ENCODE results near the gene CDK19. TPM values are rescaled to one million over a fixed set of nuclear protein-coding genes. Genes with fewer than 3 reads are reported as not detected.

The CDK19 gene
- total and polyA plus RNA-seq, 2 of the 13 experiments (the other 11 are each of a cell fraction or from before 2014, with no cell fraction given), result 13.4 to 27.0 TPM

DNA sequence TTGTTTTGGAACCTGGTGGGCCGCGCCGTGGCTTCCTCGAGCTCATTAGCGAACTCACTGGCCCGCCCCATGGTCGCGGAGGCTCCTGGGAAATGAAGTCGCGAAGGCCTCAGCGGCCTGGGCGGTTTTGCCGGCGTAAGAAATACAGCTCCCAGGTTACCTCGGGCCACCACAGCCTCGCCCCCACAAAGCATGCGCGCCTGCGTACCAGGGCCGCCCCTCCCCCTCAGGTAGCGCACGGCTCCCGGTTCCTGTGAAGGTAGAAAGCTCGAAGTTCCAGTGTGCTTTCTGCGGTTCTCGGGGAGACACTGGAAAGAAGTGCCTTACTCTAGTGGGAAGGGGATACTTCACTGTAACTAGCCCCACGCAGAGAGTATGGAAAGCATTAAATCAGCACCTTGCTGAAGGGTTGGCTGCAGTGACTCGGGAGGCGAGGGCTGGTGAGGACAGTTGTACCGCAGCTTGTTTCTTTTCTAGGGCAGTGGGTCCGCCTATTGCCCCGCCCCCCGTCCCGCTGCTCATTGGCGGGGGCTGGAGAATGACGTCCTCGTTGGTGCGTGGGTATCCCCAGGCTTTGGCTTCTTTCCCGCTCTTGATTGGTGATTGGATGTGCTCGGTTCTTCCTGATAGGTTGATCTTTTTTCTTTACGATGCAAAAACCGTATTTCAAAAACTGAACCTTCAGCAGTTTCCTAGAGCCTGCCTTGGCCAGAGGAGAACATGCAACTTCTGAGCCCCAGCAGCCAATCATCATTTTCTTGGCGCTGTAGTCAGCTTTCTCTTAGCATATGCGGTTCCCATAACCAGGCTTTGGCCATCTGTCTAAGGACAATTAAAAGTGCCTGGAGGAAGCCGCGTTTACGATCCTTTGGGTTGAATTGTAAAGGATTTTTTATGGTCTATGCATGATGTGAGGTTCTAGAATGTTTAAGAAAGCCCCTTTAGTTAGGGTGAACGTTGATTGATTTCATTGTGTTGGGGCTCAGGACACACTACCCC lies at the start of gene CDK19 (continued):
- TF ChIP-seq, protein P1, sequence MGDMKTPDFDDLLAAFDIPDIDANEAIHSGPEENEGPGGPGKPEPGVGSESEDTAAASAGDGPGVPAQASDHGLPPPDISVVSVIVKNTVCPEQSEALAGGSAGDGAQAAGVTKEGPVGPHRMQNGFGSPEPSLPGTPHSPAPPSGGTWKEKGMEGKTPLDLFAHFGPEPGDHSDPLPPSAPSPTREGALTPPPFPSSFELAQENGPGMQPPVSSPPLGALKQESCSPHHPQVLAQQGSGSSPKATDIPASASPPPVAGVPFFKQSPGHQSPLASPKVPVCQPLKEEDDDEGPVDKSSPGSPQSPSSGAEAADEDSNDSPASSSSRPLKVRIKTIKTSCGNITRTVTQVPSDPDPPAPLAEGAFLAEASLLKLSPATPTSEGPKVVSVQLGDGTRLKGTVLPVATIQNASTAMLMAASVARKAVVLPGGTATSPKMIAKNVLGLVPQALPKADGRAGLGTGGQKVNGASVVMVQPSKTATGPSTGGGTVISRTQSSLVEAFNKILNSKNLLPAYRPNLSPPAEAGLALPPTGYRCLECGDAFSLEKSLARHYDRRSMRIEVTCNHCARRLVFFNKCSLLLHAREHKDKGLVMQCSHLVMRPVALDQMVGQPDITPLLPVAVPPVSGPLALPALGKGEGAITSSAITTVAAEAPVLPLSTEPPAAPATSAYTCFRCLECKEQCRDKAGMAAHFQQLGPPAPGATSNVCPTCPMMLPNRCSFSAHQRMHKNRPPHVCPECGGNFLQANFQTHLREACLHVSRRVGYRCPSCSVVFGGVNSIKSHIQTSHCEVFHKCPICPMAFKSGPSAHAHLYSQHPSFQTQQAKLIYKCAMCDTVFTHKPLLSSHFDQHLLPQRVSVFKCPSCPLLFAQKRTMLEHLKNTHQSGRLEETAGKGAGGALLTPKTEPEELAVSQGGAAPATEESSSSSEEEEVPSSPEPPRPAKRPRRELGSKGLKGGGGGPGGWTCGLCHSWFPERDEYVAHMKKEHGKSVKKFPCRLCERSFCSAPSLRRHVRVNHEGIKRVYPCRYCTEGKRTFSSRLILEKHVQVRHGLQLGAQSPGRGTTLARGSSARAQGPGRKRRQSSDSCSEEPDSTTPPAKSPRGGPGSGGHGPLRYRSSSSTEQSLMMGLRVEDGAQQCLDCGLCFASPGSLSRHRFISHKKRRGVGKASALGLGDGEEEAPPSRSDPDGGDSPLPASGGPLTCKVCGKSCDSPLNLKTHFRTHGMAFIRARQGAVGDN (CRISPR knock-in tag; IDR thresholded peaks at IDR 0.05), result peak; percentile 89
- TF ChIP-seq SIX1 (CRISPR knock-in tag; IDR thresholded peaks at IDR 0.05; ENCODE audit: borderline replicate concordance), result no peak
- no peak for TF ChIP-seq ZNF713 (CRISPR knock-in tag; IDR thresholded peaks at IDR 0.05)
- TF ChIP-seq MAF1 (CRISPR knock-in tag; IDR thresholded peaks at IDR 0.05; ENCODE audit: borderline replicate concordance), result no peak
- TF ChIP-seq SAP130 (CRISPR knock-in tag; IDR thresholded peaks at IDR 0.05; ENCODE audit: low read depth), result peak; percentile 91
- TF ChIP-seq SNRNP70 (IDR thresholded peaks at IDR 0.05; ENCODE audit: low read depth, low read length), result no peak
- peak; percentile 85 for TF ChIP-seq CREM (IDR thresholded peaks at IDR 0.05)
- no peak for TF ChIP-seq CREM (CRISPR knock-in tag; IDR thresholded peaks at IDR 0.05)
- TF ChIP-seq ZNF432 (CRISPR knock-in tag; IDR thresholded peaks at IDR 0.05; ENCODE audit: borderline replicate concordance), result no peak
- peak; percentile 19; the same call in 1 of the 2 replicates for TF ChIP-seq BCL6 (CRISPR knock-in tag; IDR thresholded peaks at IDR 0.05)
- TF ChIP-seq SCMH1 (CRISPR knock-in tag; IDR thresholded peaks at IDR 0.05; ENCODE audit: borderline replicate concordance), result no peak
- 0 out of 2 replicates have a peak, but pooled peaks have one; percentile 27 for TF ChIP-seq SNAPC2 (CRISPR knock-in tag; IDR thresholded peaks at IDR 0.05)
- TF ChIP-seq RARG (CRISPR knock-in tag; IDR thresholded peaks at IDR 0.05; ENCODE audit: low read depth), result no peak
- no peak for TF ChIP-seq RAD21 (CRISPR knock-in tag; IDR thresholded peaks at IDR 0.05)
- no peak for TF ChIP-seq ZKSCAN5 (CRISPR knock-in tag; IDR thresholded peaks at IDR 0.05)
- TF ChIP-seq NFIC (IDR thresholded peaks at IDR 0.05; ENCODE audit: low read length), result 0 out of 2 replicates have a peak, but pooled peaks have one; percentile 41
- 0 out of 2 replicates have a peak, but pooled peaks have one; percentile 46 for TF ChIP-seq ZNF556 (CRISPR knock-in tag; IDR thresholded peaks at IDR 0.05; ENCODE audit: borderline replicate concordance)
- TF ChIP-seq ZNF709 (CRISPR knock-in tag; IDR thresholded peaks at IDR 0.05), result no peak
- TF ChIP-seq TCF12 (IDR thresholded peaks at IDR 0.05), result no peak
- 0 out of 2 replicates have a peak, but pooled peaks have one; percentile 43 for TF ChIP-seq TCF12 (CRISPR knock-in tag; IDR thresholded peaks at IDR 0.05)
- TF ChIP-seq, protein P2, sequence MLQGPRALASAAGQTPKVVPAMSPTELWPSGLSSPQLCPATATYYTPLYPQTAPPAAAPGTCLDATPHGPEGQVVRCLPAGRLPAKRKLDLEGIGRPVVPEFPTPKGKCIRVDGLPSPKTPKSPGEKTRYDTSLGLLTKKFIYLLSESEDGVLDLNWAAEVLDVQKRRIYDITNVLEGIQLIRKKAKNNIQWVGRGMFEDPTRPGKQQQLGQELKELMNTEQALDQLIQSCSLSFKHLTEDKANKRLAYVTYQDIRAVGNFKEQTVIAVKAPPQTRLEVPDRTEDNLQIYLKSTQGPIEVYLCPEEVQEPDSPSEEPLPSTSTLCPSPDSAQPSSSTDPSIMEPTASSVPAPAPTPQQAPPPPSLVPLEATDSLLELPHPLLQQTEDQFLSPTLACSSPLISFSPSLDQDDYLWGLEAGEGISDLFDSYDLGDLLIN (CRISPR knock-in tag; IDR thresholded peaks at IDR 0.05; ENCODE audit: borderline replicate concordance), result 0 out of 2 replicates have a peak, but pooled peaks have one; percentile 39
- TF ChIP-seq DNMT3B (CRISPR knock-in tag; conservative IDR thresholded peaks at IDR 0.05), result no peak
- TF ChIP-seq ZNF598 (CRISPR knock-in tag; IDR thresholded peaks at IDR 0.05; ENCODE audit: borderline replicate concordance), result no peak
- no peak for TF ChIP-seq PAWR (CRISPR knock-in tag; IDR thresholded peaks at IDR 0.05; ENCODE audit: borderline replicate concordance)
- peak; percentile 76; the same call in 1 of the 2 replicates for TF ChIP-seq FOXM1 (CRISPR knock-in tag; IDR thresholded peaks at IDR 0.05)

Data from HepG2 (cell line).